ENCODE results near the gene KRTAP6-1.
A peak's percentile ranks its signal among the peaks of the same experiment; 100 is the strongest.

Gene KRTAP6-1

DNA sequence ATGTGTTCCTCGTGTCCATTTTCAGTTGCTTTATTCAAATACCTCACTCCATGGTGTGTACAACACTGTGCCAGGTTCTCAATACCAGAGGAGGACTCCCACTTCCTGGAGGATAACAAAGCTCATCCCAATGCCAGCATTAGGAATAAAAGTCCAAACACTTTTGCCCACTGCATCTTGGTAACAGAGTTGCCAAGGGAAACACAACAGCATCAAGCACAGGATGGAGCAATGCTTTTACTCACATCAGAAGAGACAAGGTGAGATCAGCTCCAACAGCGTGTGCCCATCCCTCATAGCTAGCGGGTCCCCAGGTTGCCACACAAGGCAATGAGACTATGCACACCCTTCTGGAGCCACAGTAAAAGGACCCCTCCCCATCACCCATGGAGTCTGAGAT, 9.6 kb upstream of the KRTAP6-1 start:
- no peak for TF ChIP-seq PAX5 (IDR thresholded peaks at IDR 0.05; ENCODE audit: insufficient read depth, low read length, severe bottlenecking)
- TF ChIP-seq POLR2AphosphoS5 (IDR thresholded peaks at IDR 0.05; ENCODE audit: low read depth, low read length): no peak
- no peak for TF ChIP-seq SPI1 (IDR thresholded peaks at IDR 0.05; ENCODE audit: low read depth, low read length)
- no peak for TF ChIP-seq POU2F2 (IDR thresholded peaks at IDR 0.05; ENCODE audit: low read depth, low read length)
- no peak for TF ChIP-seq POLR2A (IDR thresholded peaks at IDR 0.05; ENCODE audit: low read depth, low read length)
- TF ChIP-seq TAF1 (IDR thresholded peaks at IDR 0.05; ENCODE audit: low read depth, low read length): no peak
- DNase-seq (ENCODE audit: insufficient read length, low spot score) (no peak), FAIRE-seq (no peak)

- DNase-seq (ENCODE audit: insufficient read length, low spot score): no peak
- TF ChIP-seq POLR2A (IDR thresholded peaks at IDR 0.05; ENCODE audit: low read depth, low read length) (no peak), PAX5 (IDR thresholded peaks at IDR 0.05; ENCODE audit: insufficient read depth, low read length, severe bottlenecking) (no peak), POU2F2 (IDR thresholded peaks at IDR 0.05; ENCODE audit: low read depth, low read length) (no peak), TAF1 (IDR thresholded peaks at IDR 0.05; ENCODE audit: low read depth, low read length) (no peak), SPI1 (IDR thresholded peaks at IDR 0.05; ENCODE audit: low read depth, low read length) (no peak), POLR2AphosphoS5 (IDR thresholded peaks at IDR 0.05; ENCODE audit: low read depth, low read length) (no peak)
- no peak for FAIRE-seq
Observed at GRCh38 chr21:30620522-30620921, 6.8 kb upstream of the KRTAP6-1 start, which contains the start of gene KRTAP20-4. TSS of gene KRTAP20-4 (plus strand) at chr21:30620627.

DNA sequence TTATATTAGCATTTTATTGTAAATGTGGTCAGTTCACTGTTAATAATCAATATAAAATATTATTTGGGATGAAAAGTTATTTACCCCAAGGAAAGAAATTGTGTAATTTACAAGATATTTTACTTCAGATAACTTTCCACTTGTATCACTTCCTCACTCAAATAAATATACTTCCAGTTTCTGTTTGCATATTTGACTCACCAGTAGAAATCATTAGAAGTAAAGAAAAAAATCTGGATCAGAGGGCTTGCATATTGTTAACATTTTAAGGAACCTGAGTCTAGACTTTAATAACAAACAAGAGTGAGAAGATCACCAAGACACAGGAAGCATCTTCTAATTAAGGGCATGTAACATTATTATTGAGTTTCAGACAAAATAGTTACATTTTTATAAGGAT, 6.3 kb upstream of the KRTAP6-1 start:
- no peak for FAIRE-seq
- TF ChIP-seq POU2F2 (IDR thresholded peaks at IDR 0.05; ENCODE audit: low read depth, low read length): no peak
- TF ChIP-seq POLR2A (IDR thresholded peaks at IDR 0.05; ENCODE audit: low read depth, low read length): no peak
- TF ChIP-seq PAX5 (IDR thresholded peaks at IDR 0.05; ENCODE audit: insufficient read depth, low read length, severe bottlenecking): no peak
- TF ChIP-seq TAF1 (IDR thresholded peaks at IDR 0.05; ENCODE audit: low read depth, low read length): no peak
- no peak for TF ChIP-seq POLR2AphosphoS5 (IDR thresholded peaks at IDR 0.05; ENCODE audit: low read depth, low read length)
- no peak for TF ChIP-seq SPI1 (IDR thresholded peaks at IDR 0.05; ENCODE audit: low read depth, low read length)
- no peak for DNase-seq (ENCODE audit: insufficient read length, low spot score)

GRCh38 chr21:30616125-30616524, 2.4 kb upstream of the KRTAP6-1 start, which contains the start of gene KRTAP20-1:
TSS of gene KRTAP20-1 (plus strand) at chr21:30616425. CDS start at chr21:30616455, 30 bp downstream.
- no peak for FAIRE-seq
- TF ChIP-seq PAX5 (IDR thresholded peaks at IDR 0.05; ENCODE audit: insufficient read depth, low read length, severe bottlenecking) (no peak), POU2F2 (IDR thresholded peaks at IDR 0.05; ENCODE audit: low read depth, low read length) (no peak), TAF1 (IDR thresholded peaks at IDR 0.05; ENCODE audit: low read depth, low read length) (no peak), SPI1 (IDR thresholded peaks at IDR 0.05; ENCODE audit: low read depth, low read length) (no peak), POLR2AphosphoS5 (IDR thresholded peaks at IDR 0.05; ENCODE audit: low read depth, low read length) (no peak), POLR2A (IDR thresholded peaks at IDR 0.05; ENCODE audit: low read depth, low read length) (no peak)

DNA sequence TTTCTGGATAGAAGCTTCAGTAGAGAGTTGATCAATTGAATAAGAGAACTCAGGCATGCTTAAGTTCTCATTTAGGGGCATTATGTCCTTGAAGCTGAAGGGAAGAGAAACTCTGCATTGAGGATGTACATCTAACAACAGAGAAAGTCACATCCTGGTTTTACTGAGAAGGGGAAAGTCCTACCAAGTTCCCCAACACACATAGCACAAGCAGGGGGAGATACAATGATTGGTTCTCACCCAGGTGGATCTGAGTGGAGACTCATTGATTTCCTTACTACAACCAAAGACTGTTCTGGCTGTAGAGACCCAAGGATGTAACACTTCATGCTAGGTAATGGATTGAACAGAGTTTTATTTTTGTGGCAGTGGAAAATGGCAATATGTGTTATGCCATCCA, 1.5 kb upstream of the KRTAP6-1 start:
- TF ChIP-seq POLR2AphosphoS5 (IDR thresholded peaks at IDR 0.05; ENCODE audit: low read depth, low read length): no peak
- TF ChIP-seq SPI1 (IDR thresholded peaks at IDR 0.05; ENCODE audit: low read depth, low read length): peak; percentile 35; the same call in 1 of the 2 replicates
- no peak for TF ChIP-seq PAX5 (IDR thresholded peaks at IDR 0.05; ENCODE audit: insufficient read depth, low read length, severe bottlenecking)
- FAIRE-seq: no peak
- no peak for DNase-seq (ENCODE audit: insufficient read length, low spot score)

More at GRCh38 chr21:30616125-30616524, 2.4 kb upstream of the KRTAP6-1 start, which contains the start of gene KRTAP20-1:
- DNase-seq (ENCODE audit: insufficient read length, low spot score): no peak

DNA sequence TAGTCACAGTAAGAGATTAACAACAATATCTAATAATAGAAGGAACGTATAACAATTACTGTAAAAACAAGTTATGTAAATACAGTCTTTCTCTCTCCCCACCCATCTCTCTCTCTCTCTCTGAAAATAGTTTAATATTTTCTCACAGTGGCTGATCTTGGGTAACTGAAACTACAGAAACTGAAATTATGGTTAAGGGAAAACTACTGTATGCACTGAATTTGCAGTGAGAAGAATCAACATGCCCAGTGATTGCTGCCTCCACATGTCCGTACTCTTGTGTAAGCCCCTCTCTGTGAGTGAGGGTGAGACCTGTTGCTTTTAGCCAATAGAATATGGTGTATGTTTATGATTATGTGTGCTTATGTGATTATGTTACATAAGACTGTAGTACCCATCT, 1.6 kb downstream of the KRTAP6-1 start:
- FAIRE-seq (no peak), DNase-seq (ENCODE audit: insufficient read length, low spot score) (no peak)
- TF ChIP-seq SPI1 (IDR thresholded peaks at IDR 0.05; ENCODE audit: low read depth, low read length): no peak
- TF ChIP-seq POLR2AphosphoS5 (IDR thresholded peaks at IDR 0.05; ENCODE audit: low read depth, low read length): no peak
- TF ChIP-seq POU2F2 (IDR thresholded peaks at IDR 0.05; ENCODE audit: low read depth, low read length): no peak
- no peak for TF ChIP-seq TAF1 (IDR thresholded peaks at IDR 0.05; ENCODE audit: low read depth, low read length)
- no peak for TF ChIP-seq PAX5 (IDR thresholded peaks at IDR 0.05; ENCODE audit: insufficient read depth, low read length, severe bottlenecking)
- no peak for TF ChIP-seq POLR2A (IDR thresholded peaks at IDR 0.05; ENCODE audit: low read depth, low read length)

- DNase-seq (ENCODE audit: insufficient read length, low spot score) (no peak), FAIRE-seq (no peak)
- TF ChIP-seq POU2F2 (IDR thresholded peaks at IDR 0.05; ENCODE audit: low read depth, low read length) (no peak), PAX5 (IDR thresholded peaks at IDR 0.05; ENCODE audit: insufficient read depth, low read length, severe bottlenecking) (no peak), POLR2A (IDR thresholded peaks at IDR 0.05; ENCODE audit: low read depth, low read length) (no peak), SPI1 (IDR thresholded peaks at IDR 0.05; ENCODE audit: low read depth, low read length) (no peak)
Observed at GRCh38 chr21:30605968-30606367, 7.8 kb downstream of the KRTAP6-1 start.

DNA sequence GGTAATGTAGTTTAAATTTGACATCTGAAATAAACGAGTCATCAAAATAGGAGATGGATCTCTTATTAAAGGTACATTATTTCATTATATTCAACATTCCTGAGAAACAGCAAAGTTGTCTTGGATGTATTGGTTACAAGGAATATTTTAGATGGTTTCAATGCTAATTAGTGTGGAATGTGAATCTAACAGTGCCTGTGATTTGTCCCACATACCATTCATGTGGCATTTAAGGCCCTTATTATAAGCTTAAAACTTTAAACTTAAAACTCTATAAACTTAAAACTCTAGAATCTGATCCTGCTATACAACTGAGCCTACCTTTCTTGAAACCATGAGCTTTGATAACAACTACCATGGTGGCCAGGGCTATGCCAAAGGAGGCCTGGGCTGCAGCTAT, 12.9 kb downstream of the KRTAP6-1 start, which contains the start of gene KRTAP22-1:
KRTAP22-1 (plus strand) TSS at position 301 of the 400 bp plus-strand sequence.
- no peak for DNase-seq (ENCODE audit: insufficient read length, low spot score)
- no peak for FAIRE-seq
- TF ChIP-seq POLR2A (IDR thresholded peaks at IDR 0.05; ENCODE audit: low read depth, low read length): no peak
- TF ChIP-seq TAF1 (IDR thresholded peaks at IDR 0.05; ENCODE audit: low read depth, low read length): no peak
- no peak for TF ChIP-seq POLR2AphosphoS5 (IDR thresholded peaks at IDR 0.05; ENCODE audit: low read depth, low read length)
- no peak for TF ChIP-seq PAX5 (IDR thresholded peaks at IDR 0.05; ENCODE audit: insufficient read depth, low read length, severe bottlenecking)

GRCh38 chr21:30598802-30599201, 14.9 kb downstream of the KRTAP6-1 start, which contains the start of gene KRTAP6-2:
TSS of gene KRTAP6-2 (minus strand) at chr21:30598902. CDS start at chr21:30598874, 28 bp downstream.
- TF ChIP-seq PAX5 (IDR thresholded peaks at IDR 0.05; ENCODE audit: insufficient read depth, low read length, severe bottlenecking): no peak
- no peak for TF ChIP-seq POLR2AphosphoS5 (IDR thresholded peaks at IDR 0.05; ENCODE audit: low read depth, low read length)
- TF ChIP-seq SPI1 (IDR thresholded peaks at IDR 0.05; ENCODE audit: low read depth, low read length): no peak
- TF ChIP-seq TAF1 (IDR thresholded peaks at IDR 0.05; ENCODE audit: low read depth, low read length): no peak
- no peak for TF ChIP-seq POU2F2 (IDR thresholded peaks at IDR 0.05; ENCODE audit: low read depth, low read length)
- no peak for TF ChIP-seq POLR2A (IDR thresholded peaks at IDR 0.05; ENCODE audit: low read depth, low read length)
- FAIRE-seq (no peak), DNase-seq (ENCODE audit: insufficient read length, low spot score) (no peak)

DNA sequence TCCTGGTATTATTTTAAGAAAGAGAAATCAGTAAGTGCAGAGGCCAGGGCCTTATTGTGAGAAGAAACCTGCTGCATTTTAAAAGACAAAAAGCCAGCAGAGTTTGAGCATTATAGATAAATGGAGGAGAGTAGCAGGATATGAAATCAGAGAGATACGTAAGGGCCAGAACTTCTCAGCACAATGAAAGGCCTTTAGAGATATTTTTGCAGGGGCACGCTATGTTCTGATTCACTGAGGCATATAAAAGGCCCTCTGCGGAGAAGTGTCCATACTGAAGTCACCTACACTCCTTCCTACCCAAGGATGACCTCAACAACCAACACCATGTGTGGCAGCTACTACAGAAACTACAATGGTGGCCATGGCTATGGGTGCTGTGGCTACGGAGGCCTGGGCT, 21.6 kb downstream of the KRTAP6-1 start, which contains the start of gene KRTAP6-3:
KRTAP6-3 (plus strand) TSS at position 301 of the 400 bp plus-strand sequence; CDS start at position 307, 6 bp downstream.
- FAIRE-seq: no peak
- no peak for DNase-seq (ENCODE audit: insufficient read length, low spot score)

More for the DNA sequence above, 21.6 kb downstream of the KRTAP6-1 start, which contains the start of gene KRTAP6-3:
- TF ChIP-seq SPI1 (IDR thresholded peaks at IDR 0.05; ENCODE audit: low read depth, low read length) (no peak), PAX5 (IDR thresholded peaks at IDR 0.05; ENCODE audit: insufficient read depth, low read length, severe bottlenecking) (no peak), TAF1 (IDR thresholded peaks at IDR 0.05; ENCODE audit: low read depth, low read length) (no peak), POLR2A (IDR thresholded peaks at IDR 0.05; ENCODE audit: low read depth, low read length) (no peak), POLR2AphosphoS5 (IDR thresholded peaks at IDR 0.05; ENCODE audit: low read depth, low read length) (no peak), POU2F2 (IDR thresholded peaks at IDR 0.05; ENCODE audit: low read depth, low read length) (no peak)

Measured in GM12891 (cell line).